Neutrophil (primary cell): ENCODE results near the gene SLC16A13.
"Not testable (repeated sequence)": the region's sequence is repeated elsewhere in the genome, so short reads cannot be mapped to it uniquely, and the experiment has no call there.

Experiments
- H3K27ac ChIP-seq: fragments of 200-600 bp; sonication (generic); 2 replicates; pipeline ENCODE4 v1.5.1; 2016; ENCODE audit warnings: mild to moderate bottlenecking, moderate library complexity
- H3K27me3 ChIP-seq: fragments of 200-600 bp; sonication (generic); 2 replicates; pipeline ENCODE4 v1.6.0; 2016; ENCODE audit warnings: mild to moderate bottlenecking
- H3K36me3 ChIP-seq: fragments of 200-600 bp; sonication (generic); 2 replicates; pipeline ENCODE4 v1.5.1; 2017
- H3K4me1 ChIP-seq, 2 experiments: fragments of 200-600 bp in 1 of 2; sonication (generic) in 1 of 2; 1 replicate in 1 of 2; 2 replicates in 1 of 2; pipeline versions ENCODE4 v1.5.1 to v1.6.1; 2013 to 2016; ENCODE audit warnings: low read depth in 1 of 2, low read length in 1 of 2, mild to moderate bottlenecking in 1 of 2, moderate library complexity in 1 of 2; ENCODE audit not compliant: control insufficient read depth in 1 of 2, insufficient read depth in 1 of 2
- H3K4me3 ChIP-seq, 2 experiments: fragments of 200-600 bp in 1 of 2; sonication (generic) in 1 of 2; 1 replicate in 1 of 2; 2 replicates in 1 of 2; pipeline ENCODE4 v1.5.1; 2013 to 2016; ENCODE audit warnings: low read depth in 1 of 2, low read length in 1 of 2, mild to moderate bottlenecking in 1 of 2, moderate library complexity in 1 of 2
- H3K9me3 ChIP-seq: fragments of 200-600 bp; sonication (generic); 2 replicates; pipeline ENCODE4 v1.5.1; 2016
- CTCF ChIP-seq: fragments of 200-600 bp; sonication (generic); IDR thresholded peaks from 2 replicates; pipeline ENCODE4 v1.5.1; 2016; ENCODE audit warnings: antibody characterized with exemption

The SLC16A13 gene

DNA sequence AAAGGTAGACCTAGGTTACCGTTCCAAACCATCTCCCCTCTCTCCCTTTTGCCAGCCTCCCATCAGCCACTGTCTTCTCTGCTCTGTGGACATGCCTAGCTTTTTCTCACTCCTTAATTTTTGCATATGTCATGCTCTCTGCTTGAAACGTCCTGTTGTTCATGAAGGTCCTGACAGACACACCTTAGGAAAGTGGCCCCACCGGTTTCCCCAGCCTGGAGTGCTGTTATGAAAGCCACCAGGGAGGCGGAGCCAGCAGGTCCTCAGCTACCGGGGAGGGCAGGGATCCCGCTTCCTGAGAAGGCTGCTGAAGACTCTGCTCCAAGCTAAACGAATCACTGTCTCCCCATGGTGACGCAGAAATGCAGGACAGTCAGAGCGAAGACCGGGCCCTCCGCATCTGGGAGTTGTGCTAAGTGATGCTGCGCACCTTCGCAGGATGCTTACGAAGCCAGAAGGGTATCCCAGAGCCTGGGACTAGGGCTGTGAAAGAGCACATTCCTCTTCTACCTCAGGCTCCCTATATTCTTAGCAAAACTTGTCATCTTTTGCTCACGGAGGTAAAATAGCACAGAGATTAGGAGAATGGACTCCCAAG is 10.4 kb downstream of the SLC16A13 start:
- H3K4me1 ChIP-seq: peaks cover 31 to 41% of the 10 kb centered on the region in 2 experiments
- H3K27ac ChIP-seq: no peak overlapping the region
- peak overlapping the region; percentile 19 to 40 for H3K4me3 ChIP-seq

GRCh38 chr17:7046725-7047397 is 11.0 kb downstream of the SLC16A13 start:
- peaks cover 96% of the 10 kb centered on the region for H3K27me3 ChIP-seq
- H3K4me1 ChIP-seq: peaks cover 31 to 41% of the 10 kb centered on the region in 2 experiments
- peak overlapping the region; percentile 19 to 40 for H3K4me3 ChIP-seq
- not testable (repeated sequence) for H3K36me3 ChIP-seq, H3K9me3 ChIP-seq, H3K27ac ChIP-seq

More for the DNA sequence above, 10.4 kb downstream of the SLC16A13 start:
- H3K9me3 ChIP-seq: no peaks in the 10 kb centered on the region
- no peaks in the 10 kb centered on the region for H3K36me3 ChIP-seq
- TF ChIP-seq CTCF: no peak
- peaks cover 100% of the 10 kb centered on the region for H3K27me3 ChIP-seq

GRCh38 chr17:7047566-7047965 is 11.8 kb downstream of the SLC16A13 start:
- no peak overlapping the region for H3K4me3 ChIP-seq

DNA sequence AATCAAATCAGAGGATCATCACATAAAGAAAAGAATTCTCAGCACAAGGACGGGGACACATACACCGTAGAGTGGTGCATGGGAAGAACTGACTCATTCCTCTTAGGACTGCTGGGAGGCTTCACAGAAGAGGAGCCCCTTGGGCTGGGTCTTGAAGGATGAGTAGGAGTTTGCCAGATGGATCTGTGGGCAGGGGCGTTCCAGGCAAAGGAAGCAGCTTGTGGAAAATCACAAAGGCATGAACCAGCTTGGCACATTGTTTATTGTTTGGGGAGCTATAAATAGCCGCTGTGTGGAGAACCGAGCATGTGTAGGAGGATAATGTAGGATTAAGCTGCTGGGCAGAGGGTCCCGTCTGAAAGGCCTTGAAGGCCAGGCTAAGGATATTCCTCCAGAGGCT is 13.2 kb downstream of the SLC16A13 start:
- H3K9me3 ChIP-seq: no peaks in the 10 kb centered on the region
- TF ChIP-seq CTCF: no peak
- peaks cover 85% of the 10 kb centered on the region for H3K27me3 ChIP-seq
- peaks cover 15 to 20% of the 10 kb centered on the region in 2 experiments for H3K4me1 ChIP-seq
- H3K36me3 ChIP-seq: no peaks in the 10 kb centered on the region
- H3K4me3 ChIP-seq: no peak overlapping the region
- H3K27ac ChIP-seq: no peak overlapping the region

More at GRCh38 chr17:7047566-7047965, 11.8 kb downstream of the SLC16A13 start:
- Histone ChIP-seq H3K4me1 (peaks cover 29 to 34% of the 10 kb centered on the region in 2 experiments), H3K27ac (no peak overlapping the region), H3K36me3 (no peaks in the 10 kb centered on the region), H3K27me3 (peaks cover 89% of the 10 kb centered on the region), H3K9me3 (no peaks in the 10 kb centered on the region)
- no peak for TF ChIP-seq CTCF

GRCh38 chr17:7050583-7050982 is 14.8 kb downstream of the SLC16A13 start:
- Histone ChIP-seq H3K4me1 (peaks cover 15 to 17% of the 10 kb centered on the region in 2 experiments), H3K27me3 (peaks cover 77% of the 10 kb centered on the region)
- not testable (repeated sequence) for H3K9me3 ChIP-seq, H3K27ac ChIP-seq, H3K36me3 ChIP-seq, H3K4me3 ChIP-seq

DNA sequence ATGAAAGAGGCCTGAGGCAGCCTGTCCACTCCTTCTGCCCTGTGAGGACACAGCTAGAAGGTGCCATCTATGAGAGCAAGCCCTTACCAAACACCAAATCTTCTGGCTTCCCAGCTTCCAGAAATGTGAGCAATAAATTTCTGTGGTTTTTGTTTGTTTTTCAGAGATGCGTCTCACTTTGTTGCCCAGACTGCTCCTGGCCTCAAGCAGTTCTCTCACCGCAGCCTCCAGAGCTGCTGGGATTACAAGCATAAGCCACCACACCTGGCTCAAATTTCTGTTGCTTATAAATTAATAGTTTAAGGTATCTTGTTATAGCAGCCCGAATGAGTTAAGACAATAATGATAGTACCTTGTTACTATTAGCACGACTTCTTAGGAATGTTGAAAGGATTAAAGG is 20.6 kb downstream of the SLC16A13 start:
- Histone ChIP-seq H3K27me3 (peaks cover 47% of the 10 kb centered on the region), H3K36me3 (no peaks in the 10 kb centered on the region), H3K9me3 (no peaks in the 10 kb centered on the region), H3K4me1 (no peaks in the 10 kb centered on the region), H3K4me3 (no peak overlapping the region), H3K27ac (no peak overlapping the region)
- no peak for TF ChIP-seq CTCF
